ENCODE measurements around the gene SMIM29.
"Not testable (repeated sequence)": the region's sequence is repeated elsewhere in the genome, so short reads cannot be mapped to it uniquely, and the experiment has no call there.

Gene SMIM29

GRCh38 chr6:34273242-34273805, 24.5 kb upstream of the SMIM29 start:
- no peak overlapping the region for H3K27ac ChIP-seq
- TF ChIP-seq CTCF (IDR thresholded peaks at IDR 0.05; ENCODE audit: low read depth, low read length, missing control alignments), result no peak
- no peaks in the 10 kb centered on the region for H3K36me3 ChIP-seq (replicated peaks)
- no peaks in the 10 kb centered on the region for H3K27me3 ChIP-seq (replicated peaks)
- no peak overlapping the region for H3K4me3 ChIP-seq (ENCODE audit: low read depth, low read length)
- peak; percentile 32 for DNase-seq
- in situ Hi-C loops (cut with HindIII; ENCODE audit: low pct_ligation_motif_present, low sequenced_read_pairs), result no loop called here

GRCh38 chr6:34272013-34272926, 23.5 kb upstream of the SMIM29 start:
- TF ChIP-seq CTCF (IDR thresholded peaks at IDR 0.05; ENCODE audit: low read depth, low read length, missing control alignments), result peak; percentile 37
- no peak for DNase-seq
- Histone ChIP-seq H3K27me3 (replicated peaks) (no peaks in the 10 kb centered on the region), H3K27ac (no peak overlapping the region), H3K36me3 (replicated peaks) (no peaks in the 10 kb centered on the region), H3K4me3 (ENCODE audit: low read depth, low read length) (no peak overlapping the region)
- in situ Hi-C loops (cut with HindIII; ENCODE audit: low pct_ligation_motif_present, low sequenced_read_pairs), result no loop called here

GRCh38 chr6:34269658-34270341, 21.0 kb upstream of the SMIM29 start:
- in situ Hi-C loops (cut with HindIII; ENCODE audit: low pct_ligation_motif_present, low sequenced_read_pairs); H3K27ac ChIP-seq; H3K36me3 ChIP-seq (replicated peaks); H3K27me3 ChIP-seq (replicated peaks); H3K4me3 ChIP-seq (ENCODE audit: low read depth, low read length); DNase-seq: not testable (repeated sequence)

- H3K36me3 ChIP-seq (replicated peaks); in situ Hi-C loops (cut with HindIII; ENCODE audit: low pct_ligation_motif_present, low sequenced_read_pairs); DNase-seq; H3K27ac ChIP-seq; H3K4me3 ChIP-seq (ENCODE audit: low read depth, low read length); H3K27me3 ChIP-seq (replicated peaks): not testable (repeated sequence)
Observed at GRCh38 chr6:34269132-34269531, 20.3 kb upstream of the SMIM29 start.

- no peak for TF ChIP-seq CTCF (IDR thresholded peaks at IDR 0.05; ENCODE audit: low read depth, low read length, missing control alignments)
- in situ Hi-C loops (cut with HindIII; ENCODE audit: low pct_ligation_motif_present, low sequenced_read_pairs), result no loop called here
Observed at GRCh38 chr6:34267746-34268145, 18.9 kb upstream of the SMIM29 start.

GRCh38 chr6:34263484-34263883, 14.7 kb upstream of the SMIM29 start:
- H3K27me3 ChIP-seq (replicated peaks); DNase-seq; H3K4me3 ChIP-seq (ENCODE audit: low read depth, low read length); H3K27ac ChIP-seq; H3K36me3 ChIP-seq (replicated peaks); in situ Hi-C loops (cut with HindIII; ENCODE audit: low pct_ligation_motif_present, low sequenced_read_pairs): not testable (repeated sequence)

More at GRCh38 chr6:34267746-34268145, 18.9 kb upstream of the SMIM29 start:
- no peak overlapping the region for H3K27ac ChIP-seq
- H3K36me3 ChIP-seq (replicated peaks), result no peaks in the 10 kb centered on the region
- DNase-seq, result no peak
- no peak overlapping the region for H3K4me3 ChIP-seq (ENCODE audit: low read depth, low read length)
- no peaks in the 10 kb centered on the region for H3K27me3 ChIP-seq (replicated peaks)

GRCh38 chr6:34260576-34261267, 11.9 kb upstream of the SMIM29 start:
- Histone ChIP-seq H3K36me3 (replicated peaks) (no peaks in the 10 kb centered on the region), H3K4me3 (ENCODE audit: low read depth, low read length) (no peak overlapping the region), H3K27ac (no peak overlapping the region), H3K27me3 (replicated peaks) (no peaks in the 10 kb centered on the region)
- TF ChIP-seq CTCF (IDR thresholded peaks at IDR 0.05; ENCODE audit: low read depth, low read length, missing control alignments), result no peak
- no peak for DNase-seq
- in situ Hi-C loops (cut with HindIII; ENCODE audit: low pct_ligation_motif_present, low sequenced_read_pairs), result no loop called here

Measured in brain microvascular endothelial cell (primary cell).